Mammary epithelial cell (primary cell): Measurements from ENCODE around the gene MYLK4.

Source experiments
- CTCF ChIP-seq, 2 donors: IDR thresholded peaks in 1 of 2; conservative IDR thresholded peaks in 1 of 2; 2 replicates each; pipeline ENCODE4 v1.5.1; 2011 to 2012; ENCODE audit warnings: inconsistent platforms in 2 of 2, low read length in 2 of 2, mild to moderate bottlenecking in 2 of 2, control low read depth in 1 of 2, low read depth in 1 of 2; ENCODE audit not compliant: insufficient read depth in 1 of 2; ENCODE audit errors: extremely low read depth in 1 of 2
- EZH2 ChIP-seq: IDR thresholded peaks from 2 replicates; pipeline ENCODE4 v1.6.1; 2012; ENCODE audit warnings: low read length, inconsistent platforms, borderline replicate concordance

- no peak for TF ChIP-seq CTCF (conservative IDR thresholded peaks at IDR 0.05 in 1 of 2, IDR thresholded peaks at IDR 0.05 in 1 of 2; ENCODE audit: extremely low read depth in 1 of 2, insufficient read depth in 1 of 2, low read depth in 1 of 2, low read length in 2 of 2)
- TF ChIP-seq EZH2: no peak
Observed at GRCh38 chr6:2781685-2782355, 31.1 kb upstream of the MYLK4 start.
